T-helper 17 cell (primary cell): ENCODE results near the gene PARL. TPM values are rescaled to one million over a fixed set of nuclear protein-coding genes. Genes with fewer than 3 reads are reported as not detected.

Experiments used
- ATAC-seq: fragments of 150-1000 bp; cut with Tn5 transposase; 2 replicates; pipeline ENCODE4 v1.10.0; 2021; ENCODE audit warnings: mild to moderate bottlenecking, moderate library complexity
- DNase-seq, 3 donors: peaks; one replicate each; pipeline versions ENCODE4 v3.0.0 to v3.0.0-alpha.2; 2020 to 2021
- H3K9me3 ChIP-seq: one replicate; pipeline ENCODE4 v1.7.0; 2013; ENCODE audit warnings: low read length, mild to moderate bottlenecking; ENCODE audit not compliant: control insufficient read depth, poor library complexity, severe bottlenecking
- H3K27ac Mint-ChIP-seq: one replicate; pipeline ENCODE4 v1.8.0; 2022; ENCODE audit warnings: mild to moderate bottlenecking, moderate library complexity, mixed read lengths
- H3K27me3 Mint-ChIP-seq: one replicate; pipeline ENCODE4 v1.8.0; 2022; ENCODE audit warnings: mixed read lengths
- H3K36me3 Mint-ChIP-seq: one replicate; pipeline ENCODE4 v1.8.0; 2022; ENCODE audit warnings: low read depth, mixed read lengths
- H3K4me1 Mint-ChIP-seq: one replicate; pipeline ENCODE4 v1.8.0; 2022; ENCODE audit warnings: mild to moderate bottlenecking, mixed read lengths
- H3K4me3 Mint-ChIP-seq: one replicate; pipeline ENCODE4 v1.8.0; 2022; ENCODE audit warnings: mild to moderate bottlenecking, moderate library complexity, mixed read lengths
- total RNA-seq, 4 donors: library from RNA in 2 of 4; stranded (reverse) in 2 of 4; gene quantifications; one replicate each; pipeline ENCODE4 v1.2.3 and lab custom pipeline; 2022 to 2026

Gene PARL
- total RNA-seq, 2 donors from 2014 or later: 36.6 to 38.3 TPM

DNA sequence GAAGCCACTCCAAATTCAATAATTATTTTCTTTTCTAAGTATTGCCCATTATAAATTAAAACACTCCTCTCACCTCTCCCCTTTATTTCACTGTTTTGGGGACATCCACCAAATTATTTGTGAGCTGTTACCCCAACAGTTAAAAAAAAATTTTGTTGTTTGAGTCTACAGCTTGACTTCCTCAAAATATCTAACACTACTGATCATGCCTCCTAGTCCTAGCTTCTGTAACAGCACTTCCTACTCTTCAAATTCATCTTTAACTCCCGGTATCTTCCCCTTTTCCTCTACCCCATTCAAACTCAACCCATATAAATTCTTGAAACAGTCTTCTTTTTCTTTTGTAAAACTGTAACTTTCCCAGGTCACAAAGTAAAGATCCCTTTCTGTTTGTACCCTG, 15.9 kb downstream of the PARL start:
- DNase-seq (no peak), ATAC-seq (no peak)
- H3K27ac Mint-ChIP-seq: no peak overlapping the region
- H3K36me3 Mint-ChIP-seq: no peaks in the 10 kb centered on the region
- no peaks in the 10 kb centered on the region for H3K27me3 Mint-ChIP-seq
- H3K9me3 ChIP-seq: no peaks in the 10 kb centered on the region
- no peak overlapping the region for H3K4me3 Mint-ChIP-seq
- peaks cover 25% of the 10 kb centered on the region for H3K4me1 Mint-ChIP-seq

- peaks cover 5% of the 10 kb centered on the region for H3K36me3 Mint-ChIP-seq
- H3K27ac Mint-ChIP-seq: no peak overlapping the region
- peaks cover 8% of the 10 kb centered on the region for H3K4me1 Mint-ChIP-seq
- no peak overlapping the region for H3K4me3 Mint-ChIP-seq
- ATAC-seq: no peak
- no peak for DNase-seq
- H3K9me3 ChIP-seq: no peaks in the 10 kb centered on the region
- H3K27me3 Mint-ChIP-seq: no peaks in the 10 kb centered on the region
Observed at GRCh38 chr3:183862610-183863009, 22.1 kb downstream of the PARL start.

GRCh38 chr3:183857863-183858262, 26.8 kb downstream of the PARL start:
- Mint-ChIP-seq H3K4me1 (peaks cover 6% of the 10 kb centered on the region), H3K4me3 (no peak overlapping the region), H3K27ac (peak overlapping the region; percentile 2), H3K36me3 (peaks cover 7% of the 10 kb centered on the region), H3K27me3 (no peaks in the 10 kb centered on the region)
- no peak for ATAC-seq
- H3K9me3 ChIP-seq: no peaks in the 10 kb centered on the region
- no peak for DNase-seq

DNA sequence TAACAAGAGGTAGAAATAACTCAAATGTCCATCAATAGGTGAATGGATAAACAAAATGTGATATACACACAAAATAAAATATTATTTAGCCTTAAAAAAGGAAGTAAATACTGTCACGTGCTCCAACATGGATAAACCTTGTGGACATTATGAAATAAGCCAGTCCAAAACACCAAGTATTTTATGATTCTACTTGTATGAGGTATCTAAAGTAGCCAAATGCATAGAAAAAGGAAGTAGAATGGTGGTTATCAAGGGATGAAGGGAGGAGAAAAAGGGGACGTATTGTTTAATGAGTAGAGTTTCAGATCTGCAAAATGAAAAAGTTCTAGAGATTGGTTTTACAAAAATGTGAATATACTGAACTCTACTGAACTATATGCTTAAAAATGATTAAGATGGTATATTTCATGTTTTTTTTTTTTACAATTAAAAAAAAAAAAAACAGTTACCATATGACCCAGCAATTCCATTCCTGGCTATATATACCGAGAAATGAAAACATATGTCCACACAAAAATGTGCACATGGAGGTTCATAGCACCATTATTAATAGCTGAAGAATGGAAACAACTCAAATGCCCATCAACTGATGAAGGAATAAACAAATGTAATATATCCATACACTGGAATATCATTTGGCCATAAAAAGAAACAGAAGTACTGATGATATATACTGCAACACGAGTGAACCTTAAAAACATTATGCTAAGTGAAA, 30.2 kb downstream of the PARL start:
- Mint-ChIP-seq H3K4me1 (peaks cover 8% of the 10 kb centered on the region), H3K4me3 (no peak overlapping the region), H3K36me3 (peaks cover 10% of the 10 kb centered on the region), H3K27ac (no peak overlapping the region), H3K27me3 (no peaks in the 10 kb centered on the region)
- ATAC-seq (no peak), DNase-seq (no peak)
- H3K9me3 ChIP-seq: no peaks in the 10 kb centered on the region

DNA sequence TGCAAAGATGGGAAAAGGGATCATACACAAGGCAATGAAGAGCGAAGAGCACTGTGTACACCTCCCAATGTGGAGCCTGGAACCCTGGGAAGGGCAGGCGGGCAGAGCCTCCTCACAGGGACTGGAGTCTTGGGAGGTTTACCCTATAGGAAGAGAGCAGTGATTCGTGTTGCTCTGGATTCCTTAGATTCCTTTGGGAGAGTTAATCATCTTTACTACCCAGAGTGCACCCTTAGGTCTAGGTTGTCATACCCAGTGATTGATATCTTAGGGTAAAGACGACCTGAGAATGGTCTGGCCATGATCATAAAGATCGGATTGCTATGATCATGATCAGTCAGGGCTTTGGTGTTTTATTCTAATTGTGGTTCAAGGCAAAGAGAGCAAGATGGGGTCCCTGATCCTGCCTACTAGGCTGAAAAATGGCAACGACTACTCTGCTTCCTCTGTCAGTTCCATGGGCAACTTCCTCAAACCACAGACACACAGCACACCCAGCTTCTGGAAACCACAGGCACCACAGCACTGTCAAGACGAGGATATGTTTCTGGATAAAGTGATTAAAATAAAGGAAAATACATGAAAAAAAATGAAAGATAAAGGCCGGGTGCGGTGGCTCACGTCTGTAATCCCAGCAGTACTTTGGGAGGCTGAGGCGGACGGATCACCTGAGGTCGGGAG, 38.9 kb downstream of the PARL start:
- Mint-ChIP-seq H3K27ac (peak overlapping the region; percentile 3), H3K4me1 (peaks cover 4% of the 10 kb centered on the region), H3K27me3 (no peaks in the 10 kb centered on the region), H3K36me3 (peaks cover 9% of the 10 kb centered on the region), H3K4me3 (no peak overlapping the region)
- ATAC-seq (no peak), DNase-seq (no peak)
- no peaks in the 10 kb centered on the region for H3K9me3 ChIP-seq

DNA sequence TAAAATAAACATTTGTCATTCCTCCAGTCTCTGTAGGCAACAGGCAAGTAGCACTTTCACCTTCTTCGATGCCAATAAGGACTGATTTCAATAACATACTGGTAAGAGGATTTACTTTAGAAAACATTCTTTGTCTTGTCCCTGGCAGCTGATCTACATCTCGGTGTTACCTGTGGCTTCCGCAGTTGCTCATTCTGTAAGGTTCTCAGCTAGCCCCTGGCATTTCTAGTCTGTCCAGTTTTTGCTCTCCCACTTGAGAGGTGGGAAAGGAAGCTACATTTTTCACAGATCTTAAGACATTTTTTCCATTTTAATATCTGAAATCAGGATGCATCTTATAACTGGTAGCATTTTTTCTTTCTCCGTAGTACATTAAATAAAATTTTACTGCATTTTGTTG, 39.6 kb downstream of the PARL start:
- DNase-seq (no peak), ATAC-seq (no peak)
- Mint-ChIP-seq H3K4me3 (no peak overlapping the region), H3K27ac (no peak overlapping the region), H3K4me1 (no peaks in the 10 kb centered on the region), H3K36me3 (peaks cover 5% of the 10 kb centered on the region), H3K27me3 (no peaks in the 10 kb centered on the region)
- no peaks in the 10 kb centered on the region for H3K9me3 ChIP-seq

GRCh38 chr3:183844606-183845005, 40.1 kb downstream of the PARL start:
- no peaks in the 10 kb centered on the region for H3K27me3 Mint-ChIP-seq
- H3K4me3 Mint-ChIP-seq: no peak overlapping the region
- H3K9me3 ChIP-seq: no peaks in the 10 kb centered on the region
- ATAC-seq (no peak), DNase-seq (no peak)
- H3K36me3 Mint-ChIP-seq: peaks cover 7% of the 10 kb centered on the region
- H3K27ac Mint-ChIP-seq: no peak overlapping the region
- no peaks in the 10 kb centered on the region for H3K4me1 Mint-ChIP-seq

DNA sequence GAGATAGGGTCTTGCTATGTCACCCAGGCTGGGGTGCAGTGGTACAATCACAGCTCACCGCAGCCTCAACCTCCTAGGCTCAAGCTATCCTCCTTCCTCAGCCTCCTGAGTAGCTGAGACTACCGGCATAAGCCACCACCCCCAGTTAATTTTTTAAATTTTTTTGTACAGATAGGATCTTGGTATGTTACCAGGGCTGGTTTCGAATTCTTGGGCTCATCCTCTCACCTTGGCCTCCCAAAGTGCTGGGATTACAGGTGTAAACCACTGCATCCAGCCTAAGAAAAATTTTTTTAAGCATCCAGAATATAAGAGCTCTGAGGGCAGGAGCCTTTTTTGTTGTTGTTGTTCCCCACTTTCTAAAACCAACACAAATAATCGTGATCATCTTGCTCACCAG, 44.9 kb downstream of the PARL start:
- Mint-ChIP-seq H3K4me3 (no peak overlapping the region), H3K4me1 (peaks cover 7% of the 10 kb centered on the region), H3K27ac (no peak overlapping the region), H3K27me3 (no peaks in the 10 kb centered on the region), H3K36me3 (peaks cover 2% of the 10 kb centered on the region)
- H3K9me3 ChIP-seq: no peaks in the 10 kb centered on the region
- DNase-seq (no peak), ATAC-seq (no peak)

DNA sequence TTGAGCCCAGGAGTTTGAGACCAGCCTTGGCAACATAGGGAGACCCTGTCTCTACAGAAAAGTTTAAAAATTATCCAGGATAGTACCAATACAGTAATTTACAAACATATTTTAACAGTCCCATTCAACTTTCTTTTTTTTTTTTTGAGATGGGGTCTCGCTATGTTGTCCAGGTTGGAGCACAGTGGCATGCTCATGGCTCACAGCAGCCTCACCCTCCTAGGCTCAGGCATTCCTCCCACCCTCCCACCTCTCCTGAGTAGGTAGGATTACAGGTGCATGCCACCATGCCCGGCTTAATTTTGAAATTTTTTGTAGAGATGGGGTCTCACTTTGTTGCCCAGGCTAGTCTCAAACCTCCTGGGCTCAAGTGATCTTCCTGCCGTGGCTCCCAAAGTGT, 46.8 kb downstream of the PARL start:
- H3K9me3 ChIP-seq: no peaks in the 10 kb centered on the region
- DNase-seq (no peak), ATAC-seq (no peak)
- Mint-ChIP-seq H3K4me1 (peaks cover 10% of the 10 kb centered on the region), H3K27me3 (no peaks in the 10 kb centered on the region), H3K27ac (no peak overlapping the region), H3K36me3 (peaks cover 2% of the 10 kb centered on the region), H3K4me3 (no peak overlapping the region)

DNA sequence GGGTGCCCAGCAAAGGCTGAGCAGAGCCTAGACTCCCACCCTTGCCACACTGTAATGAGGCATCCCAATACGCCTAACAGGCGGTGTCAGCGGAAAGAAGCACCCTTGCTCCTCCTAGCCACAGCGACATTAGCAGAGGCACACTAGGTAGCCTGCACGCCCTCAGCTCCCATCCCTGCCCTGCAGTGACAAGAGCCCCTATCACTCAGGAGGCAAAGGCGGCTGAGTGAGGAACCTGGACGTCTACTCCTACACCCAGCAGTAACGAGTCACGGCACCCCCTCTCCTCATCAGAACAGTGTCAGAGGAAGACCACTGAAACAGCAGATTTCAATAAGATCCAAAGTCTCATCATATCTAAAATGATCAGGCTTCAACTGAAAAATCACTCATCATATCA, 47.3 kb downstream of the PARL start:
- H3K9me3 ChIP-seq: no peaks in the 10 kb centered on the region
- H3K36me3 Mint-ChIP-seq: peaks cover 2% of the 10 kb centered on the region
- H3K4me3 Mint-ChIP-seq: no peak overlapping the region
- H3K27me3 Mint-ChIP-seq: no peaks in the 10 kb centered on the region
- H3K4me1 Mint-ChIP-seq: peaks cover 10% of the 10 kb centered on the region
- ATAC-seq: no peak
- peak overlapping the region; percentile 9 for H3K27ac Mint-ChIP-seq
- no peak for DNase-seq

DNA sequence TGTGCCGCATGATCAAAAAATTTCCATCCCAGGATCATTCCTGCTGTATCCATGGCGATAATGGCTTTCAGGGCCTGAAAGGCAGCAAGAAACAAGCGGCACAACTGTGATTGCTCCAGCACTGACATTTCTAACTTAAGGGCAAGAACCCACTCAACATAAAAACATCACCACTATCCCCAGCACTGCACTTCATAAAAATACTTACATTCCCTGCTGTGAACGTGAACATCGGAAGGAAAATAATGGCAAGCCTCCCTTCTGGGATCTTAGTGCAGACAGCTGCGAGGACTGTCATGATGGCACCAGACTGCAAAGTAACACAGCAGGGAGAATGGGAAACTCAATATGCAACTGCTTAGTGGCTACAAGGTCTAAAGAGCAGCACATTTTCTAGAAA, 51.2 kb downstream of the PARL start:
- no peak for DNase-seq
- Mint-ChIP-seq H3K4me3 (no peak overlapping the region), H3K36me3 (no peaks in the 10 kb centered on the region), H3K4me1 (peaks cover 9% of the 10 kb centered on the region), H3K27ac (no peak overlapping the region), H3K27me3 (no peaks in the 10 kb centered on the region)
- no peak for ATAC-seq
- H3K9me3 ChIP-seq: no peaks in the 10 kb centered on the region

DNA sequence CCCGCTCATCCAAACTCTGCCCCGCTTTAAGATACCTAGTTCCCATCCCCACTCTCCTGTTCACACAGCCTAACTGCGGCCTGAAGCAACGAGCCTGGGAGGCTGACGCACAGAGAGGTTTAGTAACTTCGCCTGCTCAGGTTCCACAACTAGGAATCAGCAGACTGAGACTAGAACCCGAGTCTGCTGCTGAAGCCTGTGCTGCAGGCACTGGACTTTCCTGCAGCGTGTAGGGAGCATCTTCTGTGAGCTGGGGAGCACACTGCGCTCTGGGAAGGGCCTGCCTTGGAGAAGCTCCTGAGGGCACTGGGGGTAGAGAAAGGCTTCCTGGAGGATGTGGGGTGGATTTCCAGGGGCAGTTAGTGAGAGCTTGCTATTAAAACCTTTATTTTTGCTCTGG, 54.5 kb downstream of the PARL start:
- no peak overlapping the region for H3K27ac Mint-ChIP-seq
- H3K36me3 Mint-ChIP-seq: peaks cover 2% of the 10 kb centered on the region
- H3K9me3 ChIP-seq: no peaks in the 10 kb centered on the region
- no peak for ATAC-seq
- DNase-seq: no peak
- no peaks in the 10 kb centered on the region for H3K27me3 Mint-ChIP-seq
- H3K4me1 Mint-ChIP-seq: peaks cover 9% of the 10 kb centered on the region
- H3K4me3 Mint-ChIP-seq: no peak overlapping the region

DNA sequence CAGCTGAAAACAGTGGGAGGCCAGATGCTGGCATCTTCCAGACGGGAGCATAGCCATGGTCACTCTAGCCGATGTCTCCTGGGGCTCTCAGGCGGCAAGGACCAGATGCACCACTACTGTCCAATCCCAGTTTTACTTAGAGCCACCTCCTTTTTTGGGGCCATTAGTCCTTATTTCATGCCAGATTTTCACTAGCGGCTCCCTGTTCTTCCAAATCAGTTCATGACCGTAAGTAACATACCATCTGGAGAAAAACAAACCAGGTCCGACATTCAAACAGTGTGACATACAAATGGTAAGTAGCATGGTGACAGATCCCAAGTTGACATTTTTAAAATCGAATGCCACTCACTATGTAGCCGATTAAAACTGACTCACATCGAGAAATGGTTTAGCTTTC, 55.2 kb downstream of the PARL start:
- no peaks in the 10 kb centered on the region for H3K27me3 Mint-ChIP-seq
- peaks cover 2% of the 10 kb centered on the region for H3K36me3 Mint-ChIP-seq
- ATAC-seq (no peak), DNase-seq (no peak)
- no peak overlapping the region for H3K4me3 Mint-ChIP-seq
- H3K9me3 ChIP-seq: no peaks in the 10 kb centered on the region
- H3K27ac Mint-ChIP-seq: no peak overlapping the region
- H3K4me1 Mint-ChIP-seq: peaks cover 11% of the 10 kb centered on the region

- H3K9me3 ChIP-seq: no peaks in the 10 kb centered on the region
- peaks cover 5% of the 10 kb centered on the region for H3K27me3 Mint-ChIP-seq
- no peak overlapping the region for H3K27ac Mint-ChIP-seq
- H3K36me3 Mint-ChIP-seq: peaks cover 2% of the 10 kb centered on the region
- ATAC-seq (no peak), DNase-seq (no peak)
- no peak overlapping the region for H3K4me3 Mint-ChIP-seq
- peaks cover 13% of the 10 kb centered on the region for H3K4me1 Mint-ChIP-seq
Observed at GRCh38 chr3:183828538-183828870, 56.2 kb downstream of the PARL start.
